Measurements from ENCODE around the gene HNRNPAB.
"Not testable (repeated sequence)": the region's sequence is repeated elsewhere in the genome, so short reads cannot be mapped to it uniquely, and the experiment has no call there.

Gene HNRNPAB

DNA sequence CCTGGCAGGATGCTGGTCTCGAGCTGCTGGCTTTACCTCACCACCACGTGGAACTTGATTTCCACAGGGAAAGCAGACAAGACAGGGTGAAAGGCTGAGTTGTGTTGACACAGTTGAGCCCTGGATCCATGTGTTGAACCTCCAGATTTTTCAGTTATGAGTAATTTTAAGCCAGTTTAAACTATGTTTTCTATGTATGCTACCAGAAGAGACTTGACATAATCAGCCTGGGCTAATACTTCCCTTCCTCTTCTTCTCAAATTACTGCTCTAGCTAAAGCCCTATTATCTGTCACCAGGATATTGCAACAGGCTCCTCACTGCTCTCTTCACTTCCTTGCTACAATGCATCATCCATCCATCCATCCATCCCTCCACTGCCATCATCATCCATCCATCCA, 40.2 kb downstream of the HNRNPAB start:
- DNase-seq (ENCODE audit: low read depth in 2 of 2), result no peak

DNA sequence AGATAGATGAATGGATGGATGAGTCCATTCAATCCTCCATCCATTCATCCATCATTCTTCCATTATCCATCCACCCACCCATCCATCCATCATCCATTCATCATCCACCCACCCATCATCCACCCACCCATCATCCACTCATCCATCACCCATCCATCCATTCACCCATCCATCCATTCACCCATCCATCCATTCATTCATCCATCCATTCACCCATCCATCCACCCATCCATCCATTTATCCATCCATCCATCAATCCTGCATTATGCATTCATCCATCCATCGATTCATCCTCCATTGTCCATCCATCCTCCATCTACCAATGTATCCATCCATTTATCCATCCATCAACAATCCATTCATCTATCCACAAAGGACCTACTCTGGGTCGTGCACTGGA, 41.1 kb downstream of the HNRNPAB start:
- DNase-seq (ENCODE audit: low read depth in 2 of 2), result no peak

DNA sequence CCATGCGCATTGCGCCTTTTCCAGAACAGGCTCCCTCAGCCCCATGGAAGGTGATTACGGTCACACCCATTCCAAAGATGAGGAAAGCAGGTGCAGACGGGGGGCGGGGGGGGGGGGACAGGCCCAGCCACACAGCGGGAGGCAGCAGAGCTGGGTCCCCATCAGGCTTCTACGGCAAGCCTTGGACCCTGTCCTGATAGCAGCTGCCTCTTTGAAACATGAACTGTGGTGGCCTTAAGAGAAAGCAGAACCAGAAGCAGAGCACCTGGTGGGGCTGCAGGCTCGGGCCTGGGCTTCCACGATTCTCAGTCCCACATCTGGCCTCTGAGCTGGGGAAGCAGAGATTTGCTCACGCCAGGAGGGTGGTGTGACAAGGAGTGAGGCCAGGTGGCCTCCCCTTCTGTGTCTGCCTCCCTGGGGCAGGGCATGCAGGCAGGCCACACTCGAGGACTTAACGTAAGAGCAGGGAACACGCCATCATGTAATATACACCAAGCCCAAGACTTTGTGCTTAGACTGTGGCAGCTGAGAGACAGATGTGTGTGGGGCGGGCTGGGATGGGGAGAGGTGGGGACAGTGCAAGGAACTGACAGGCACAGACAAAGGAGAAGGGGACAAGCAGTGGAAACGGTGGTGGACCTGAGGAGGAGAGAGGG, 42.4 kb downstream of the HNRNPAB start:
- DNase-seq (ENCODE audit: low read depth in 2 of 2), result no peak

DNA sequence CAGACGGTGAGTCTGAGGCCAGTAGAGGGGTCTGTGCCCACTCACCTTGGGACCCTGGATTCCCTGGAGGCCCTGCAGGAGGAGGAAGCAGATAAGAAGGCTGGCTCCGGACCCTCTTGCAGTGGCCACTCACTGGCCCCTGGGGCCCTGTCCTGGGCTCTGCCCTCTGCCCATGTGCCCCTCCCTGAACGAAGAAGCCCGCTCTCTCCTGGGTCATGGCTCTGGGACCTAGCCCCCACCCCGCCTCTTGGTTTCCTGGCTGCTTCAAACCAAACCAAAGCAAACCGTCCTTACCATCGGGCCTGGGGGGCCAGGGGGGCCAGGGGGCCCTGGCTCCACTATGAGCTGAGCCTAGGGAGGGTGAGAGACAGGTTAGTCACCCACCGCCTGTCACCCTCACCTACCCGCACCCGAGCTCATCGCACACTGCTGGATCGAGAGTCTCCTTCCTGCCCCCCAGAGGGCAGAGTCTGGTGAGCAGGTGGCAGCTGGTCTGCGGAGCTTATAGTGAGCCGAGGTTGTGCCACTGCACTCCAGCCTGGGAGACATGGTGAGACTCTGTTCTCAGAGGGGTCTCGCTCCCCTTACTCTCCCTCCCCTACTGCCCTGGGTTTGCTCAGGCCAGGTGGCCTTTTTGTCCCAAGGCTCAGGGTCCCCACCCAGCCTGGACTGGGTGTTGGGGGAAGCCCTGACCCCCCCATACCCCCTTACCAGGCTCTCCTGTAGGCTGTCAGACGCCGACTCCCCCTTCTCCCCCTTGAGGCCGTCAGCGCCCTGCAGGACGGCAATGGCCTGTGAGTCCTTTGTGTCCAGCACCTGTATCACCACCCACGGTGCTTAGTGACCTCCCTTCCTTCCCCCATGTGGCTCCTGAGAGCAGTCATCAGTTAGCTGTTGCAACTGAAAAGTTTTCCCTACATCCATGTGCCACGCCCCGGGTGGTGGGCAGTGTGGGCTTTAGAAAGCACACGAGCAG, 43.4 kb downstream of the HNRNPAB start:
- no peak for DNase-seq (ENCODE audit: low read depth in 2 of 2)

DNA sequence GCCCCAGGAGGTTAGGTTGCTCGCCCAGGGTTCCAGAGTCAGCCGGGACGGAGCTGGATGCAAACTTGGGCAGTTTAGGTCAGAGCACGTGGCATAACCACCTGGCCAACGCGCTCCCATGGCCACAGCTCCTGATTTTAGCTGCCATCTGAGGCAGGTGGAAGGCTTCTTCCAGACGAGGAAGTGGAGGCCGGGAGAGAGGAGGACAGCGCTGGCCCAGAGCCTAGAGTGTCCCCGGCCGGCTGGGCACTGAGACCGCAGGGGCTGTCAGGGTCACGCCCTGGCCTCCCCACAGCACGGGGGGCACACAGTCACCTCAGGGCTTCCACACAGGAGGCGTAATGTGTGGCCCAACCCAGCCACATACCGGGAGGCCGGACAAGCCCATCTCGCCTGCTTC, 44.4 kb downstream of the HNRNPAB start:
- DNase-seq (ENCODE audit: low read depth in 2 of 2), result no peak

DNA sequence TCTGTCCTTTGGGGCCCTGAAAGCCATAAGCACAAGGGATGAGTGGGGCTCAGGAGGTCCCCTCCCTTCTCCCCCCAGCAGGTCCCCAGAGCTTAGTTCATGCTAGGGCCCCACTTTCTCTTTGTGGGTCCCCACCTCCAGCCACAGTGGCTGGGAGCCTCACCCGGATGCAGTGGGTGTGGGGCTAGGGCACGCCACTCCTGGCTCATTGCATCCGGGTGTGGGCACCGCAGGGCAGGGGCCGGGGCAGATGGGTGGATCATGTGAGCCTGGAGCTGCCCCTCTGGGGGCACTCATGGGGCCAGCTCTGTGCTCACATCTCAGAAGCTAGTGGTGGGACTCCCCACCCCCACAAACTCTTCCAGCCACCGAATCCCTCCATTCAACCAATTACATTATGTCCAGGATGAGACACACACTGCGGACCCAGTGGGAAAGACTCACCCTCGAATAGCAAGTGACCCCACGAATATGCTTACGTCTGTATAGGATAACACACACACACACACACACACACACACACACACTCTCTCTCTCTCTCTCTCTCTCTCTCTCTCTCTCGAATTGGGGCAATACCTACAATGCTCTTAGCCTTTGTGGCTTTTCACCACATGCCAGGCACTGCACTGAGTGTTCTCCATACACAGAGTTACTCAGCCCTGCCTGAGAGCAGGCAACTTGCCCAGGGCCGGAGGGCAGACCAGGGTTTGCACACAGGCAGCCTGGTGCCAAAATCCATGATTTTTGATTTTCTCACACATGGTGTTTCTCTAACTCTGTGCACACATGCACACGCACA, 45.1 kb downstream of the HNRNPAB start:
- no peak for DNase-seq (ENCODE audit: low read depth in 2 of 2)

DNA sequence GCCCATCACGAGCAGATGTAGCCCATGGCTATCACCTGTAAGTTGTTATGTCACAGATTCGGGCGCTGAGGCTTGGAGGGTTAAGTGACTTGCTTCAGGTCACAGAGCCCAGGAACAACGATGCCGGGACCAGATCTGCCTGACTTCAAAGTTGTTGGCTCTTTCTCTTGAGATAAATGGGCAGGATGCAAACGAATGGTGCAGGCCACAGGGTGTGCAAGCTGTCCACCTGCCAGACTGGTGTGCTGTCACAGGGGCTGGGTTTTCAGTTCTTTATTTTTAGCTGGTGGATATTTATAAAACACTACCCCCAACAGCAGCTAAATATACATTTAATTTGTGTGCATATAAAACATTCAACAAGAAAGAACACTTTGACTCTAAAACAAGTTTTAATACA, 45.9 kb downstream of the HNRNPAB start:
- no peak for DNase-seq (ENCODE audit: low read depth in 2 of 2)

DNA sequence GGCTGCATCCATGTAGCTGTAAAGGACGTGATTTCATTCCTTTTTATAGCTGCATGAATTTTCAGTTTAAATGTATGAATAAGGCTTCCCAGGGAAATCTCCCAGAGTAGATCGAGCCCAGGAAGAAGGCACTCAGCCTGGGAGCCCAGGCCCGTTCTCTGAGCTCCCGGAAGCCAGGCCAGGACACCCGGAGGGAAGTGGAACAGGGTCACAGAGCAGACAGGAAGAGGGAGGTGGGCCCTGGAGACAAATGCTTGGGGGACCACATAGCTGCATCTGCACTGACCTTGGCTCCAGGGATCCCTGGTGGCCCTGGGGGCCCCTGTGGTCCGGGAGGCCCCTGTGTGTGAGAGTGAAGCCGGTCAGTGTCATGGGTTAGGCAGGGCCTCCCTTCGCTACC, 47.9 kb downstream of the HNRNPAB start:
- no peak for DNase-seq (ENCODE audit: low read depth in 2 of 2)

DNA sequence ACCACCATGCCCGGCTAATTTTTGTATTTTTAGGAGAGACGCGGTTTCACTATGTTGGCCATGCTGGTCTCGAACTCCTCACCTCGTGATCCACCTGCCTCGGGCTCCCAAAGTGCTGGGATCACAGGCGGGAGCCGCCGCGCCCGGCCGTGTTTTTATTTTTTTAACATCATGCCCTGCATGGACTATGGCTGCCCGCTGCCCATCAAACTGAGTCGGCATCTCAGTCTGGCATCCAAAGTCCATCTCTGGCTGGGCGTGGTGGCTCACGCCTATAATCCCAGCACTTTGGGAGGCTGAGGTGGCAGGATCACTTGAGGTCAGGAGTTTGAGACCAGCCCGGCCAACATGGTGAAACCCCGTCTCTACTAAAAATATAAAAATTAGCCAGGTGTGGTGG, 49.3 kb downstream of the HNRNPAB start:
- DNase-seq (ENCODE audit: low read depth in 2 of 2), result not testable (repeated sequence)

DNA sequence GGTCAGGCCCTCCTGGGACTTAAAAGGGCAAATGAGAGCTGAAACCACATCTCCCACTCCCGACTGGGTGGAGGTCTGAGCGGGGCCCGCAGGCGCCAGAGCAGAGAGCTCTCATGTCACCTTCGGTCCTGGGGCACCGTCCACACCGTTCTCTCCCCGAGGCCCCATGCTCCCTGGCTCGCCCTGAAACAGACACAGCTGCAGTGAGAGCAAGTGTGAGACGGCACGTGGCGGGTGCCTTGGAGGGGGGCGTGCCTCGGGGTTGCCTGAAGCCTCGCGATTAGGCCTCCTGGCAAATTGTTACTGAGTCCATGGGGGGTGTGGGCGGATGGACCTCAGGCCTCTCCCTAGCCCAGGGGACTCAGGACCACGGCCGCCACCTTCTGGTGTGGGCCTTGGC, 52.4 kb downstream of the HNRNPAB start:
- DNase-seq (ENCODE audit: low read depth in 2 of 2), result no peak

DNA sequence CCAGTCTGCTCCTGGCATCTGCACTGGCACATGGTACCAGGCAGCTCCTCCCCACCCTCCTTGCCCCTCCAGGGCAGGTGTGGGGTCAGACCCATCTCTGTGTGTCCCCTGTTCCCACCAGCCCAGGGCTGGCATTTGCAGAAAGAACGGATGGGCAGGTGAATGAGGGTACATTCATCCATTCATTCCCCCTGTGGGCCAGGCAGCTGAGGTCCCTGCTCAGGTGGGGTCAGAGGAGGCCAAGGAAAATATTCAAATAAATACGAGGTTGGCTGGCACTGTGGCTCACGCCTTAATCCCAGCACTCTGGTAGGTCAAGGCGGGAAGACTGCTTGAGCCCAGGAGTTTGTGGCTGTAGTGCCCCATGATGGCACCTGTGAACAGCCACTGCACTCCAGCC, 53.3 kb downstream of the HNRNPAB start:
- DNase-seq (ENCODE audit: low read depth in 2 of 2), result no peak

DNA sequence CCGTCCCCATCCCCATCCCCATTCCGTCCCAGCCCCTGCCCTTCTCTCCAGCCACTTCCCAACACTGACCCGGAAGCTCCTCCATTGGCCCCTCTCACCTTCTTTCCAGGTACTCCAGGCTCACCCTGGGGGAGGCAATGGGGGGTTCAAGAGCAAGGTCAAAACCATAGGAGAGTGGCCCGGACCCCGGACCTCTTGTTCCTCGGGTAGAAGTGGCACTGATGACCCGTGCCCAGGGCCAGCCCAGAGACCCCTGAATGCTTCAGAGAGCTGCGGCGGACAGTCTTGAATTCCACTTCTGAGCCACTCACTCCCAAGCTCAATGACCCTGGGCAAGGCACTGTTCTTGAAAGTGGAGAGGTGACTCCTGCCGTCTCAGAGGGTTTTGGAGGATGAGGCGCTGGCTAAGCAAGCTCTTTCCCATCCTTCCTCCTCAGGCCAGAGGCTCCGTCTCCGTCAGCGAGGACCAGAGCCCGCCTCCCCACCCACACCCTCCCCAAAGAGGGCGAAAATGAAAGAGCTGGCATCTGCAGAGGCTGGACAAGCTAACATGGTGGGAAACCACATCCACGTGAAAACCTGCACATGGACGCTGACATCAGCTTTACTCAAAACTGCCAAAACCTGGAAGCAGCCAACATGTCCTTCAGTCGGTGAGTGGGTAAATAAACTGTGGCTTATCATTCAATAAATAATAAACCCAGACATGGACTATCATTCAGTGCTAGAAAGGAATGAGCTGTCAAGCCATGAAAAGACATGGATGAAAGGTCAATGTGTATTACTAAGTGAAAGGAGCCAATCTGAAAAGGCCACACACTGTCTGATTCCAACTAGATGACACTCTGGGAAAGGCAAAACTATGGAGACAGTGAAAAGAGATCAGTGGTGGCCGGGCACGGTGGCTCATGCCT, 55.5 kb downstream of the HNRNPAB start:
- DNase-seq (ENCODE audit: low read depth in 2 of 2), result no peak
